GM23338 (cell line): ENCODE measurements around the gene DHPS. TPM values are rescaled to one million over a fixed set of nuclear protein-coding genes. Genes with fewer than 3 reads are reported as not detected.

Experiments
- ATAC-seq: fragments of 200-7000 bp; cut with Tn5 transposase; 3 replicates; pipeline ENCODE4 v1.9.1; 2020
- DNase-seq: peaks from one replicate; pipeline ENCODE4 v3.0.0-alpha.2; 2015; ENCODE audit warnings: low spot score
- H2AFZ ChIP-seq: fragments of 200-600 bp; sonication (generic); 2 replicates; pipeline ENCODE4 v1.8.0; 2016; ENCODE audit warnings: antibody characterized with exemption, mild to moderate bottlenecking, moderate library complexity
- H3F3A ChIP-seq: fragments of 200-600 bp; sonication (generic); replicated peaks from 2 replicates; pipeline ENCODE4 v1.8.0; 2017; ENCODE audit warnings: antibody characterized with exemption, mixed run types, low read depth
- H3K27ac ChIP-seq: fragments of 200-600 bp; sonication (generic); 2 replicates; pipeline ENCODE4 v1.6.1; 2016; ENCODE audit warnings: low read depth
- H3K27me3 ChIP-seq: fragments of 200-600 bp; sonication (generic); 2 replicates; pipeline ENCODE4 v1.8.0; 2016; ENCODE audit warnings: mild to moderate bottlenecking, mixed run types, moderate library complexity; ENCODE audit not compliant: insufficient read depth
- H3K36me3 ChIP-seq: fragments of 200-600 bp; sonication (generic); 2 replicates; pipeline ENCODE4 v1.8.0; 2016; ENCODE audit warnings: mild to moderate bottlenecking; ENCODE audit not compliant: insufficient read depth
- H3K4me1 ChIP-seq: fragments of 200-600 bp; sonication (generic); 2 replicates; pipeline ENCODE4 v1.8.0; 2016; ENCODE audit warnings: mild to moderate bottlenecking, moderate library complexity; ENCODE audit not compliant: insufficient read depth
- H3K4me2 ChIP-seq: fragments of 200-600 bp; sonication (generic); 2 replicates; pipeline ENCODE4 v1.7.1; 2017; ENCODE audit warnings: mixed run types
- H3K4me3 ChIP-seq: fragments of 200-600 bp; sonication (generic); 2 replicates; pipeline ENCODE4 v1.6.1; 2016; ENCODE audit warnings: mixed run types
- H3K79me2 ChIP-seq: fragments of 200-600 bp; sonication (generic); replicated peaks from 2 replicates; pipeline ENCODE4 v1.8.0; 2017; ENCODE audit warnings: mild to moderate bottlenecking; ENCODE audit not compliant: insufficient read depth
- H3K9me2 ChIP-seq: fragments of 200-600 bp; sonication (generic); 2 replicates; pipeline ENCODE4 v1.8.0; 2017; ENCODE audit not compliant: insufficient read depth
- H4K20me1 ChIP-seq: fragments of 200-600 bp; sonication (generic); replicated peaks from 2 replicates; pipeline ENCODE4 v1.8.0; 2017; ENCODE audit warnings: mild to moderate bottlenecking; ENCODE audit not compliant: insufficient read depth
- H3K27ac Mint-ChIP-seq: 2 replicates; pipeline ENCODE4 v1.8.0; 2020; ENCODE audit warnings: inconsistent platforms, mild to moderate bottlenecking, moderate library complexity, mixed read lengths
- H3K27me3 Mint-ChIP-seq: 3 replicates; pipeline ENCODE4 v1.8.0; 2022; ENCODE audit warnings: low read depth, mild to moderate bottlenecking, moderate library complexity, mixed read lengths, inconsistent platforms; ENCODE audit not compliant: insufficient read depth, poor library complexity
- H3K36me3 Mint-ChIP-seq: 3 replicates; pipeline ENCODE4 v1.8.0; 2021; ENCODE audit warnings: low read depth, mild to moderate bottlenecking, inconsistent platforms, moderate library complexity, mixed read lengths
- H3K4me1 Mint-ChIP-seq: 3 replicates; pipeline ENCODE4 v1.8.0; 2020; ENCODE audit warnings: mild to moderate bottlenecking, inconsistent platforms, mixed read lengths
- H3K4me3 Mint-ChIP-seq: 3 replicates; pipeline ENCODE4 v1.8.0; 2021; ENCODE audit warnings: moderate library complexity, mild to moderate bottlenecking, inconsistent platforms, mixed read lengths
- H3K9me3 Mint-ChIP-seq: 3 replicates; pipeline ENCODE4 v1.8.0; 2020; ENCODE audit warnings: moderate library complexity, mild to moderate bottlenecking, inconsistent platforms, mixed read lengths
- CREB1 ChIP-seq: fragments of 250-450 bp; sonication (Bioruptor Pico); IDR thresholded peaks from 2 replicates; pipeline ENCODE4 v1.5.0; 2020; ENCODE audit warnings: low read depth, mild to moderate bottlenecking, moderate library complexity
- EZH2 ChIP-seq: fragments of 200-600 bp; sonication (generic); IDR thresholded peaks from one replicate; pipeline ENCODE4 v1.8.0; 2017; ENCODE audit warnings: antibody characterized with exemption, mild to moderate bottlenecking, low read depth; ENCODE audit not compliant: unreplicated experiment
- NANOG ChIP-seq: IDR thresholded peaks from 2 replicates; pipeline ENCODE4 v1.6.1; 2016; ENCODE audit warnings: antibody characterized with exemption, borderline replicate concordance
- POLR2AphosphoS5 ChIP-seq: IDR thresholded peaks from 2 replicates; pipeline ENCODE4 v1.6.1; 2016; ENCODE audit warnings: antibody characterized with exemption, low read depth
- polyA plus RNA-seq: library from polyadenylated mRNA; unstranded; fragments of >200 nt; fragmentation: Nextera tagmentation; extraction: Ambion mirVana; gene quantifications from 2 replicates; pipeline ENCODE4 v1.2.1, GENCODE V29; 2016
- total RNA-seq: library from RNA; depleted of rRNA; stranded (reverse); fragments of >200 nt; shearing (Covaris generic); gene quantifications from 2 replicates; pipeline ENCODE4 v1.2.3, GENCODE V29; 2014
- TF ChIP-seq, protein P1 (sequence below), 2 experiments: fragments of 200-600 bp in 1 of 2; sonication (generic) in 1 of 2; conservative IDR thresholded peaks; 2 replicates each; pipeline versions ENCODE4 v1.5.1 to v1.6.1; 2016 to 2017; ENCODE audit warnings: antibody characterized with exemption in 2 of 2, low read depth in 2 of 2, mild to moderate bottlenecking in 2 of 2, moderate library complexity in 1 of 2

Gene DHPS
- total and polyA plus RNA-seq, 2 experiments from 2014 or later, result 85.4 to 126 TPM

DNA sequence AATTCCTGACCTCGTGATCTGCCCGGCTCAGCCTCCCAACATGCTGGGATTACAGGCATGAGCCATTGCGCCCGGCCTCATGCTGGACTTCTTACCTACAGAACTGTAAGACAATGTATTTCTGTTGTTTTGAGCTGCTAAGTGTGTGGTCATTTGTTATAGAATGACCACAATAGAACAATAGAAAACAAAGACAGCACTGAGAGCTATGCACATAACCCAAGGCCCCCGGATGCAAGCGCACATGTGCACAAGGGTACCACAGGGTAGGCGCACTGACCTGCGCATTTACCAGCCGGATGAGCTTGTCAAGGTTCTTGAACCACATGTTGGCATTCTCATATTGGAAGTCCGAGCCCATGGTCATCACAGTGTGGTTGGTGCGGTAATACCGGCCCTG, 20.7 kb downstream of the DHPS start:
- ATAC-seq, result no peak
- no peak for DNase-seq
- no peak for TF ChIP-seq CREB1
- Histone ChIP-seq H3K4me1 (peaks cover 2% of the 10 kb centered on the region; the same call in 1 of the 2 replicates), H3K27ac (no peak overlapping the region), H2AFZ (no peak overlapping the region), H3K27me3 (no peaks in the 10 kb centered on the region), H3K79me2 (peaks cover 4% of the 10 kb centered on the region; the same call in 1 of the 2 replicates), H3K4me3 (no peak overlapping the region), H4K20me1 (no peaks in the 10 kb centered on the region; the same call in 1 of the 2 replicates), H3K9me2 (no peaks in the 10 kb centered on the region), H3F3A (peaks cover 19% of the 10 kb centered on the region), H3K4me2 (no peak overlapping the region), H3K36me3 (peaks cover 5% of the 10 kb centered on the region; the same call in 1 of the 2 replicates)
- Mint-ChIP-seq H3K4me1 (peaks cover 18% of the 10 kb centered on the region), H3K27me3 (peaks cover 3% of the 10 kb centered on the region), H3K27ac (no peak overlapping the region), H3K9me3 (no peaks in the 10 kb centered on the region; the same call in 2 of the 3 replicates), H3K36me3 (peaks cover 46% of the 10 kb centered on the region), H3K4me3 (no peak overlapping the region)

DNA sequence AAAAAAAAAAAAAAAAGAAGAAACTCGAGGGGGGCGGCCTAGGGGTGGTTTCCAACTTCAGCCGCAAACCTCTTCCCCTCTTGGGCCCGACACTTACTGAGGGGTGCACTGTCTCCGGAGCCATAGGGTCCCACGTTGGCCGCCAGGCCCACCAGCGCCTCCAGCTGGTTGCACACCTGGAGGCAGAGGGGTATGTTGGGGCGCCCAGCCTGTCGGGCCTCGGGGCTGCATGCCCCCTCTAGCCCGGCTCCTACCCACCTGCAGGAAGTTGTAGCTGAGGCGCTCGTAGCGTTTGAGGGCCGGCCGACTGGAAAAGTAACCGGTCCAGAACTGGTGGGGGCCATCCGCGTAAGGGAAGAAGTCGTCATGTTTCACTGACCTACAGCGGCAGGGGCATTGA, 23.7 kb downstream of the DHPS start:
- no peaks in the 10 kb centered on the region for H3K27me3 ChIP-seq
- peaks cover 6% of the 10 kb centered on the region; the same call in 2 of the 3 replicates for H3K4me1 Mint-ChIP-seq
- no peak overlapping the region for H3K27ac Mint-ChIP-seq
- H3K4me1 ChIP-seq, result no peaks in the 10 kb centered on the region
- ATAC-seq (no peak), DNase-seq (no peak)
- no peaks in the 10 kb centered on the region; the same call in 1 of the 2 replicates for H4K20me1 ChIP-seq
- H3K9me3 Mint-ChIP-seq, result no peaks in the 10 kb centered on the region
- H3K4me2 ChIP-seq, result no peak overlapping the region
- no peaks in the 10 kb centered on the region for H3K9me2 ChIP-seq
- H3K27me3 Mint-ChIP-seq, result peaks cover 4% of the 10 kb centered on the region
- TF ChIP-seq EZH2, result no peak
- TF ChIP-seq, protein P1, sequence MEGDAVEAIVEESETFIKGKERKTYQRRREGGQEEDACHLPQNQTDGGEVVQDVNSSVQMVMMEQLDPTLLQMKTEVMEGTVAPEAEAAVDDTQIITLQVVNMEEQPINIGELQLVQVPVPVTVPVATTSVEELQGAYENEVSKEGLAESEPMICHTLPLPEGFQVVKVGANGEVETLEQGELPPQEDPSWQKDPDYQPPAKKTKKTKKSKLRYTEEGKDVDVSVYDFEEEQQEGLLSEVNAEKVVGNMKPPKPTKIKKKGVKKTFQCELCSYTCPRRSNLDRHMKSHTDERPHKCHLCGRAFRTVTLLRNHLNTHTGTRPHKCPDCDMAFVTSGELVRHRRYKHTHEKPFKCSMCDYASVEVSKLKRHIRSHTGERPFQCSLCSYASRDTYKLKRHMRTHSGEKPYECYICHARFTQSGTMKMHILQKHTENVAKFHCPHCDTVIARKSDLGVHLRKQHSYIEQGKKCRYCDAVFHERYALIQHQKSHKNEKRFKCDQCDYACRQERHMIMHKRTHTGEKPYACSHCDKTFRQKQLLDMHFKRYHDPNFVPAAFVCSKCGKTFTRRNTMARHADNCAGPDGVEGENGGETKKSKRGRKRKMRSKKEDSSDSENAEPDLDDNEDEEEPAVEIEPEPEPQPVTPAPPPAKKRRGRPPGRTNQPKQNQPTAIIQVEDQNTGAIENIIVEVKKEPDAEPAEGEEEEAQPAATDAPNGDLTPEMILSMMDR (conservative IDR thresholded peaks at IDR 0.05; ENCODE audit: low read depth in 2 of 2), result peak; percentile 37 to 50
- H3K36me3 Mint-ChIP-seq, result peaks cover 55% of the 10 kb centered on the region
- H3K4me3 ChIP-seq, result no peak overlapping the region
- H3K79me2 ChIP-seq, result no peaks in the 10 kb centered on the region
- peaks cover 13% of the 10 kb centered on the region; the same call in 1 of the 2 replicates for H3K36me3 ChIP-seq
- H3K4me3 Mint-ChIP-seq, result no peak overlapping the region
- H3F3A ChIP-seq, result peaks cover 13% of the 10 kb centered on the region
- no peak overlapping the region for H2AFZ ChIP-seq
- H3K27ac ChIP-seq, result no peak overlapping the region

DNA sequence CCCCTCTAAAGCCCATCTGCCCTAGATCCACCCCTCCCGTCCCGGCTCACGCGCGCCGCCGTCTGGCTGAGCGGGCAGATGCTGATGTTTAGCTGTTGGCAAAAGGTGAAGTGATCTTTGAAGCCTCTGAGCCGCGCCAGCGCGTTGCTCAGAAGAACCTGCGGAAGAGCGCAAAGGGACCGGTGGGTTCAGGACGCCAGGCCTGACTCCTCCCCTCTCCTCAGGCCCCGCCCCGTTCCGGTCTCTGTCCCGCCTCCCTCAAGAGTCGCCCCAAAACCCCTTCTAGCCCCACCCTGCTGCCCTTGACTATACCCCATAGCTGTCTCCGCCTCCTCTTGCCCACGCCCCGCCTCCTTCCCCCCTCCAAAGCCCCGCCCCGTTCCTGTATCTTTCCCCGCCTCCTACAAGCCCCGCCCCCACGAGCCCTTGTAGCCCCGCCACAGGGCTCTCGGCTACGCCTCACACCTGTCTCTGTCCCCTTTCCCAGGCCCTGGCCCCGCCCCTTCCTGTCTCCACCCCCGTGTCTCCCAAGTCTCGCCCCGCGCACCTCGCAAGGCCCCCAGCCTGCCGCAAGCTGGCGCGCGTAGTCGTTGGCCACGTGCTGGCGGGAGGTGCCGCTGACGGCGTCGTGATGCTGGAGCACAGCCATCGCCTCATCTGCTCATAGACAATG, 24.6 kb downstream of the DHPS start:
- peak overlapping the region; percentile 65 for H3K4me2 ChIP-seq
- peak overlapping the region; percentile 61; the same call in 1 of the 2 replicates for H2AFZ ChIP-seq
- H3K36me3 ChIP-seq, result peaks cover 13% of the 10 kb centered on the region; the same call in 1 of the 2 replicates
- peaks cover 54% of the 10 kb centered on the region for H3K36me3 Mint-ChIP-seq
- H3K27ac ChIP-seq, result peak overlapping the region; percentile 75
- no peaks in the 10 kb centered on the region for H3K27me3 ChIP-seq
- DNase-seq (peak; percentile 98), ATAC-seq (peak; percentile 93)
- peak overlapping the region; percentile 36; the same call in 2 of the 3 replicates for H3K4me3 Mint-ChIP-seq
- peaks cover 13% of the 10 kb centered on the region for H3F3A ChIP-seq
- peaks cover 6% of the 10 kb centered on the region; the same call in 2 of the 3 replicates for H3K4me1 Mint-ChIP-seq
- no peaks in the 10 kb centered on the region for H3K79me2 ChIP-seq
- H3K4me3 ChIP-seq, result peak overlapping the region; percentile 36
- H3K9me3 Mint-ChIP-seq, result no peaks in the 10 kb centered on the region
- no peaks in the 10 kb centered on the region for H3K4me1 ChIP-seq
- H3K27me3 Mint-ChIP-seq, result peaks cover 4% of the 10 kb centered on the region
- no peaks in the 10 kb centered on the region; the same call in 1 of the 2 replicates for H4K20me1 ChIP-seq
- TF ChIP-seq CREB1 (0 out of 2 replicates have a peak, but pooled peaks have one; percentile 18), NANOG (no peak), POLR2AphosphoS5 (peak; percentile 51; the same call in 1 of the 2 replicates)
- TF ChIP-seq, protein P1 (conservative IDR thresholded peaks at IDR 0.05; ENCODE audit: low read depth in 2 of 2), result peak; percentile 68 to 82
- H3K27ac Mint-ChIP-seq, result peak overlapping the region; percentile 44
- no peaks in the 10 kb centered on the region for H3K9me2 ChIP-seq
